Panc1 (cell line): ENCODE data around the gene OR52E6. TPM values are rescaled to one million over a fixed set of nuclear protein-coding genes. Genes with fewer than 3 reads are reported as not detected.

ENCODE experiments used
- ATAC-seq: fragments of 200-7000 bp; cut with Tn5 transposase; 2 replicates; pipeline ENCODE4 v1.9.1; 2020; ENCODE audit warnings: mild to moderate bottlenecking, moderate library complexity
- BruUV-seq: library from RNA; stranded (reverse); fragments of 400-500 nt; replicated peaks from 2 replicates; lab custom pipeline; 2021; lab: Mats Ljungman, UMichigan
- CTCF ChIA-PET: fragments of 300-600 bp; sonication (Branson Sonifier 250); formaldehyde crosslinking; loops from one replicate; lab custom pipeline; 2022; ENCODE audit warnings: antibody characterized with exemption; lab: Charles Lee
- POLR2A ChIA-PET: fragments of 300-600 bp; sonication (Branson Sonifier 250); formaldehyde crosslinking; loops from one replicate; lab custom pipeline; 2022; ENCODE audit warnings: antibody characterized with exemption; lab: Charles Lee
- DNase-seq: peaks from one replicate; pipeline ENCODE4 v3.0.0-alpha.2; 2010; ENCODE audit warnings: low read depth, low spot score
- H3K27ac ChIP-seq: 2 replicates; pipeline ENCODE4 v1.5.1; 2011; ENCODE audit warnings: mild to moderate bottlenecking, low read length, inconsistent platforms
- H3K27me3 ChIP-seq: fragments of 200-500 bp; sonication (Bioruptor generic); 2 replicates; pipeline ENCODE4 v1.6.0; 2014; ENCODE audit warnings: low read length, inconsistent platforms; ENCODE audit not compliant: control insufficient read depth, insufficient read depth
- H3K36me3 ChIP-seq: fragments of 200-500 bp; sonication (Bioruptor generic); 2 replicates; pipeline ENCODE4 v1.5.1; 2014; ENCODE audit warnings: inconsistent platforms, mild to moderate bottlenecking, low read length, moderate library complexity; ENCODE audit not compliant: control insufficient read depth, insufficient read depth
- H3K4me1 ChIP-seq: 2 replicates; pipeline ENCODE4 v1.5.1; 2011; ENCODE audit warnings: inconsistent platforms, mild to moderate bottlenecking, low read length, moderate library complexity; ENCODE audit not compliant: control insufficient read depth, insufficient read depth
- H3K4me3 ChIP-seq, 2 experiments: 2 replicates each; pipeline ENCODE4 v1.5.1; 2011 to 2012; ENCODE audit warnings: low read depth in 2 of 2, low read length in 2 of 2, mild to moderate bottlenecking in 2 of 2, inconsistent platforms in 1 of 2, moderate library complexity in 1 of 2
- H3K9me3 ChIP-seq: fragments of 200-500 bp; sonication (Bioruptor generic); 2 replicates; pipeline ENCODE4 v1.5.1; 2014; ENCODE audit warnings: low read depth, mild to moderate bottlenecking, inconsistent platforms, low read length, moderate library complexity; ENCODE audit not compliant: control insufficient read depth, insufficient read depth
- POLR2AphosphoS5 ChIP-seq: IDR thresholded peaks from 2 replicates; pipeline ENCODE4 v1.6.1; 2012; ENCODE audit warnings: mild to moderate bottlenecking, low read depth, low read length, moderate library complexity
- SIN3A ChIP-seq: IDR thresholded peaks from 2 replicates; pipeline ENCODE4 v1.6.1; 2012; ENCODE audit warnings: low read depth, mild to moderate bottlenecking, low read length, moderate library complexity, borderline replicate concordance; ENCODE audit not compliant: insufficient read depth
- TCF7L2 ChIP-seq: IDR thresholded peaks from 2 replicates; pipeline ENCODE4 v1.6.1; 2011; ENCODE audit warnings: mild to moderate bottlenecking, low read depth, low read length, inconsistent platforms
- in situ Hi-C: cut with HindIII; loops from 2 replicates; pipeline ENCODE4 v1.10.0; 2016; ENCODE audit warnings: low sequenced_read_pairs, low pct_unique_long_range_greater_than_20kb
- intact Hi-C: fragments of 100-400 bp; cut with micrococcal nuclease; formaldehyde crosslinking; loops from one replicate; pipeline ENCODE4 v1.10.0; 2022; ENCODE audit not compliant: unreplicated experiment
- total RNA-seq: library from RNA; stranded (reverse); gene quantifications from one replicate; pipeline ENCODE4 v1.2.1, GENCODE V29; 2021; ENCODE audit not compliant: unreplicated experiment
- TF ChIP-seq, protein P1 (sequence below), 2 experiments: IDR thresholded peaks; 2 replicates each; pipeline ENCODE4 v1.6.1; 2011 to 2012; ENCODE audit warnings: low read depth in 2 of 2, control low read depth in 1 of 2, low read length in 1 of 2, mild to moderate bottlenecking in 1 of 2, moderate library complexity in 1 of 2; ENCODE audit not compliant: insufficient read depth in 1 of 2
- TF ChIP-seq, protein P2 (sequence below): fragments of 450-650 bp; IDR thresholded peaks from 2 replicates; pipeline ENCODE4 v1.5.1; 2017; ENCODE audit warnings: mild to moderate bottlenecking

OR52E6 gene
- total RNA-seq, 1 experiment from 2014 or later, result not detected

DNA sequence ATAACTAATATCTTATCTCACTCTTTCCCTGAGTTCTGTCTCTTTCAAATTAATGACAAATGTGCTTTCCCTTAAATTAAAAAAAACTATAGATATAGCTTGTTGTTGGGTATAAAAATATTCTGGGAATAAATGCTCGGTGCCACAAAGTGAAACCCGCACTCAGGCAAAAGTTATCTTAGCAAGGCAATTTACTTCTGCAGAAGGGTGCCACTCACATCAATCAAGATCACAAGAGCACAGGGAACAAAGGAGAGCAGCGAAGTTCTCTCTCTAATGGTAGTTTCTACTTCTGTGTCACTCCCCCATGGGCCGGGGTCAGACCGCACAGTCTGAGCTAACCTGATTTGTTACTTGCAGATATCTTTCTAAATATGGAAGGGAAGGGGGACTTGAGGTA lies 37.7 kb downstream of the OR52E6 start:
- ChIA-PET POLR2A (no interaction called here), CTCF (no interaction called here)
- no TSS peak for BruUV-seq
- H3K27ac ChIP-seq, result no peak overlapping the region
- DNase-seq, result no peak
- no peaks in the 10 kb centered on the region; the same call in 1 of the 2 replicates for H3K27me3 ChIP-seq
- in situ Hi-C loops (no loop called here), intact Hi-C loops (no loop called here)
- no peaks in the 10 kb centered on the region for H3K36me3 ChIP-seq
- ATAC-seq, result no peak
- no peak overlapping the region for H3K4me3 ChIP-seq
- H3K4me1 ChIP-seq, result peaks cover 6% of the 10 kb centered on the region
- TF ChIP-seq SIN3A, result no peak
- TF ChIP-seq, protein P1, sequence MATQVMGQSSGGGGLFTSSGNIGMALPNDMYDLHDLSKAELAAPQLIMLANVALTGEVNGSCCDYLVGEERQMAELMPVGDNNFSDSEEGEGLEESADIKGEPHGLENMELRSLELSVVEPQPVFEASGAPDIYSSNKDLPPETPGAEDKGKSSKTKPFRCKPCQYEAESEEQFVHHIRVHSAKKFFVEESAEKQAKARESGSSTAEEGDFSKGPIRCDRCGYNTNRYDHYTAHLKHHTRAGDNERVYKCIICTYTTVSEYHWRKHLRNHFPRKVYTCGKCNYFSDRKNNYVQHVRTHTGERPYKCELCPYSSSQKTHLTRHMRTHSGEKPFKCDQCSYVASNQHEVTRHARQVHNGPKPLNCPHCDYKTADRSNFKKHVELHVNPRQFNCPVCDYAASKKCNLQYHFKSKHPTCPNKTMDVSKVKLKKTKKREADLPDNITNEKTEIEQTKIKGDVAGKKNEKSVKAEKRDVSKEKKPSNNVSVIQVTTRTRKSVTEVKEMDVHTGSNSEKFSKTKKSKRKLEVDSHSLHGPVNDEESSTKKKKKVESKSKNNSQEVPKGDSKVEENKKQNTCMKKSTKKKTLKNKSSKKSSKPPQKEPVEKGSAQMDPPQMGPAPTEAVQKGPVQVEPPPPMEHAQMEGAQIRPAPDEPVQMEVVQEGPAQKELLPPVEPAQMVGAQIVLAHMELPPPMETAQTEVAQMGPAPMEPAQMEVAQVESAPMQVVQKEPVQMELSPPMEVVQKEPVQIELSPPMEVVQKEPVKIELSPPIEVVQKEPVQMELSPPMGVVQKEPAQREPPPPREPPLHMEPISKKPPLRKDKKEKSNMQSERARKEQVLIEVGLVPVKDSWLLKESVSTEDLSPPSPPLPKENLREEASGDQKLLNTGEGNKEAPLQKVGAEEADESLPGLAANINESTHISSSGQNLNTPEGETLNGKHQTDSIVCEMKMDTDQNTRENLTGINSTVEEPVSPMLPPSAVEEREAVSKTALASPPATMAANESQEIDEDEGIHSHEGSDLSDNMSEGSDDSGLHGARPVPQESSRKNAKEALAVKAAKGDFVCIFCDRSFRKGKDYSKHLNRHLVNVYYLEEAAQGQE (IDR thresholded peaks at IDR 0.05; ENCODE audit: insufficient read depth in 1 of 2, low read depth in 2 of 2, low read length in 1 of 2), result no peak
- TF ChIP-seq POLR2AphosphoS5, result no peak
- no peak for TF ChIP-seq TCF7L2
- TF ChIP-seq, protein P2, sequence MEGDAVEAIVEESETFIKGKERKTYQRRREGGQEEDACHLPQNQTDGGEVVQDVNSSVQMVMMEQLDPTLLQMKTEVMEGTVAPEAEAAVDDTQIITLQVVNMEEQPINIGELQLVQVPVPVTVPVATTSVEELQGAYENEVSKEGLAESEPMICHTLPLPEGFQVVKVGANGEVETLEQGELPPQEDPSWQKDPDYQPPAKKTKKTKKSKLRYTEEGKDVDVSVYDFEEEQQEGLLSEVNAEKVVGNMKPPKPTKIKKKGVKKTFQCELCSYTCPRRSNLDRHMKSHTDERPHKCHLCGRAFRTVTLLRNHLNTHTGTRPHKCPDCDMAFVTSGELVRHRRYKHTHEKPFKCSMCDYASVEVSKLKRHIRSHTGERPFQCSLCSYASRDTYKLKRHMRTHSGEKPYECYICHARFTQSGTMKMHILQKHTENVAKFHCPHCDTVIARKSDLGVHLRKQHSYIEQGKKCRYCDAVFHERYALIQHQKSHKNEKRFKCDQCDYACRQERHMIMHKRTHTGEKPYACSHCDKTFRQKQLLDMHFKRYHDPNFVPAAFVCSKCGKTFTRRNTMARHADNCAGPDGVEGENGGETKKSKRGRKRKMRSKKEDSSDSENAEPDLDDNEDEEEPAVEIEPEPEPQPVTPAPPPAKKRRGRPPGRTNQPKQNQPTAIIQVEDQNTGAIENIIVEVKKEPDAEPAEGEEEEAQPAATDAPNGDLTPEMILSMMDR, result no peak
- H3K9me3 ChIP-seq, result no peaks in the 10 kb centered on the region

DNA sequence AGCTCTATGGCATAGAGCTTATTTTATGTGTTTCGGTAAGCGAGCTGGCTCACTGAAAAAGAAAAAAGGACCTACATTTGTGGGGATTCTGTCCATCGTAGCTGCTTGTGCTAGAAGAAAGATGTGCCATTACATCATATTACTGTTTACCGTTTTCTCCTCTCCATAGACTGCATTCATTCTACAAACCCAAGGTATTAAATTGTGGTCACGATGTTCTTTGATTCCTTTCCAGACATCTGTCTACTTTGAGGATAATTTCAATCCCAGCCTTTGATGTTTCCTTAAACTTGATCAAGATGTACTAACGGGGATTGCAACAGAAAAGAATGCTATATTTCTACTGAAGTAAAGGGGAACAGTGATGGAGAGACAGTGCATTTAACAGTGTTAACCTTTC lies 45.2 kb downstream of the OR52E6 start:
- H3K4me3 ChIP-seq, result no peak overlapping the region
- TF ChIP-seq TCF7L2 (no peak), SIN3A (no peak)
- TF ChIP-seq, protein P1 (IDR thresholded peaks at IDR 0.05; ENCODE audit: insufficient read depth in 1 of 2, low read depth in 2 of 2, low read length in 1 of 2), result no peak
- H3K27ac ChIP-seq, result no peak overlapping the region
- ATAC-seq (no peak), DNase-seq (no peak)
- CTCF ChIA-PET, result no interaction called here
- no peaks in the 10 kb centered on the region for H3K4me1 ChIP-seq
- no peaks in the 10 kb centered on the region for H3K9me3 ChIP-seq
- POLR2A ChIA-PET, result no interaction called here
- in situ Hi-C loops, result no loop called here
- BruUV-seq, result no TSS peak
- H3K27me3 ChIP-seq, result no peaks in the 10 kb centered on the region
- intact Hi-C loops, result no loop called here
- no peaks in the 10 kb centered on the region for H3K36me3 ChIP-seq
